ENCODE measurements around the gene PKHD1.

PKHD1 gene

DNA sequence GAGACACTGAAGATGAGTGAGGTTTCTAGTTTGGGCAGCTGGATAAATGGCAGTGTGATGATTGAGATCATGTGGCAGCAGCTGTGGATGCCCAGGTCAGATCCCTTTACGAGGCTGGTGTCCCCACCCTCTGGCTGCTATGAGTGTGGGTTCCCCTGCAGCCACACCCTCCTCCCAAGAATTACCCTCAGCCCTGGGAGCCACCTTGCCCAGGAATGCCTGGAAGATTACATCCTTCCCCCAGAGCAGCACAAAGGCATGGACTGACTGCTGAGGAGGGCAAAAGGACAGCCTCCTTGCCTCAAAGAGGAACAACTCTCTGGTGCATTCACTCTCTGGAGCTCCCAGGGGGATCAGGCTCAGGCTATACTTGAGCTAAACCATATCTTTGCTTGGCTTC lies 15.0 kb upstream of the PKHD1 start:
- no peak for DNase-seq

DNA sequence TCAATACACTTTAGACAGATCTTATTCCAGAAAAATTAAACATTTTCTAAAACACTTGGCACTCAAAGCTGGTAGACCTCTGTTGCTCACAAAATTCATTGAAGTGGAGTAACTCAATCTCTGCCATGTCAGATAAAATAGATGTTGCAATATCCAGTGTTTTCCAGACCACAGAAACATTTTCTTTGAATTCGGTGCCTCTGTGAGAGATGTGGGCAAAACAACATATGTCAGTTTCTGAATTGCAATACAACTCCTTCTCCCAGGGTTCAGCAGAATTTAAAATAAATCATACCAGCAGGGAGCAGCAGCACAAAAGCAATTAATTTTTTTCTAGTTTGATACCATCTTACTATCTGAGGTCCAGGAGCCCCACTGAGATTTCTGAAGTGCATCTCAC lies 11.3 kb upstream of the PKHD1 start:
- DNase-seq = no peak

DNA sequence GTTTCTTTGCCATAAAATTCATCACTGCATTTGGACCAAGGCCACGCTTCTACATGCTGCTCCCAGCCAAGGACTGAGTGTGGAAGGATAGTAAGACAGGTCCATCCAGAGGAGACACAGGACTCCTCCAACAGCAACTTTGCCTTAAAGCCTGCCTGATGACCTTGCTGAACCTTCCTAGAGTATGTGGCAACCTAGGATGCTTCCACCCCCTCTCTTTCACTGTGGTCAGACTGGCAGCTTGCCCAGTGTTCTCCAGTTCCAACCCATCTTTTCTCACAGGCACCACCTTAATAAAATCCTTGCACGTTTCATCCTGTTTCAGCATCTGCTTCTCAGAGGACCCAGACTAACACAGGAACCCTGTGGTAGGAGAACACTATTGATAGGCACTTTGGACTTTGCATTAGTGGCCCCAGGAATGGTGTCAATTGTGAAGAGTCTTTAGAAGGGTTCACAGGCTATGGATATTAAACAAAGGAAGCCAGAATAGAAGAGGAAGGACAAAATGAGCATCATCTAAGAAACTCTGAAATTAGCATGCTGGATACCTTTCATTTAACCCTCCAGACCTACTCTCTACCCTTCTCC lies 2.4 kb upstream of the PKHD1 start:
- no peak for DNase-seq

DNA sequence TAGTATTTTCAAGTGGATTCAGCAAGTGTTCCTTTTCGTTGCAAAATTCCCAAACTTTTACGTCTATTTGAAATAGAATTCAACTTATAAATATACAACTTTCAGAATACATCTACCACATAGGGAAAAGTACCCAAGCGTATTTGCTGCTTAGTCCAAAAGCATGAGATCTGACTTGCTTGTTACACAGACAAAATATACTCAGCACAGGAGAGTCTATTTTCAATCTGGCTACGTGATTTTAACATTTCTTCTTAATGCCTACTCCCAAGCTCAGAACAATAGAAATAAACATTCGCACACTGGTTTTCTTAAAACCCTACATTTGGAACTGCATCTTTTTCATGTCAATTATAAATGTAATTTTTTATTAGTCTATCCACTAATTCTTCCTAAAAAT lies 672 bp downstream of the PKHD1 start:
- DNase-seq = no peak

DNA sequence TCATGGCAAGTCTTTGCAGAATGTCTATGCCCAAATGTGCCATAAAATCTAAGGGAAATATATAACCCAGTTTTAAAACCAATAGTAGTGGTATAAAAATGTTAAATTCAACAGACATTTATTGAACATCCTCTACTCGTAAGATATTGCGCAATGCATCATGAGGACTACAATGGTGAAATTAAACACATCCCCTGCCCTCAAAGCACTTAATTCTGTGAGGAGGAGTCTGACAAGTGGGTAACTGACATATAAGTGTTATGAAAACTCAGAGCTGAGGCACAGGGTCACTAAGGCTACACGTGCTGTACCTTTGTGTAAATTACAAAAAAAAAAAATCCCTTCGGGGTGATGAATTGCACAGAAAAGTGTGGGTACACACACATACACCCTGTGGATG lies 6.2 kb downstream of the PKHD1 start:
- no peak for DNase-seq

DNA sequence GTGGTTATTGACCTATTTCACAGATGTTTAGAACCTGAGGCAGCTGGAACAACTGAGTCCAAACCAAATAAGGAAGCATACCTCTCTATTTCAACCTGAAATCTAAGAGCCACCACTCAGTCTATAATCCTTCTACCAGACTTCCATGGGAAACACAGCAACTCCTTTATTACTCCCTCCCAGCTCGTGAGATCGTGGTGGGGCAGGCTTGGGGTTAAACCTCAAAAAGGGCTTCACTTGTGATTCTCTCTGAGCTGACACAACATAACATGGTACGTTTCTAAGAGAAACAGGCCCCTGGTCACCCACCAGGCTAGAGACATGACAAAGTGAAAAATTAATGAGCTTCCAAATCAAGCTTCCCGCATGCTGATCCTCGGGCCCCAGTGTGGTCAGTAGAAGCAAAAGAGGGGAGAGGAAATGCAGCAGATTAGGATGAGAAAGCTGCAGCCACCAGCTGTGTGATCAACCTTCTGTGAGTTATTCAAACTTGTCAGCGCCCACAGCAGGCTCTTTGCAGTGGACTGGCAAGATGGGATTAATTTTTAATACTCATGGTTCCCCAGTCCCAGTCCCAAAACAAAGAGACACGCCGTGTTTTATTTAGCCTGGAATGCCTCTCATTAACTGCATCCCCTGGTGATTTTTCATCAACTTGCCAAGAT lies 9.3 kb downstream of the PKHD1 start:
- no peak for DNase-seq

DNA sequence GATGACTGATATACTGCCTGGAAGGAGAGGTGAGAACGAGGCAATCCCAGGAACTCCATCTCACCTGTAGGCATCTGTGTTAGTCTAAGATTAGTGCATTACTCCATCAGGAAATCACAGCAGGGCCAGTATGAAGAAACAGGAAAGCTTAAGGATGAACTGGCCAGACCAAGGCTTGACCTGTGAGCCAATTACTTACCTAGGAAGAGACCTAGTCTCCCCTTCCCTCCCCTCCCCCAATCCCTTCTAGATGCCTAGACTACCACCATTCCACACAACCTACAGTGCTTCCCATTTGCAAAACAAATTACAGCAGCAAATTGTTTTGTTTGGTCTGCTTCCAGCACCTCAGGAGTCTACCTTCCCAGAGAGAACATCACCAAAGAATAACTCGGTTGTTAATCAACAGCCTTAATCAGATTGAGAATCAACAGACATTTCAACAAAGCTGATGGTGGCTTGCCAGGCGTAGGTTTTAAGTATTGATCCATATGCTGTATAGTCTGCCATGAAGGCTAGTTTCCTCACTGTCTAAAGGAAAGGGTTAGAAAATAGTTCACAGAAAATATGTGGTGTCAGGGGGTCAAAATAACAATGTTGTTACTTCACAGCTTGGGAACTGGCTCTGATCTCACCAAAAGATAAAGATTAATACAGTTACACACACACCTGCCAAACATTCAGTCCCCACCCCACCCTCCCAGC lies 10.1 kb downstream of the PKHD1 start:
- no peak for DNase-seq

DNA sequence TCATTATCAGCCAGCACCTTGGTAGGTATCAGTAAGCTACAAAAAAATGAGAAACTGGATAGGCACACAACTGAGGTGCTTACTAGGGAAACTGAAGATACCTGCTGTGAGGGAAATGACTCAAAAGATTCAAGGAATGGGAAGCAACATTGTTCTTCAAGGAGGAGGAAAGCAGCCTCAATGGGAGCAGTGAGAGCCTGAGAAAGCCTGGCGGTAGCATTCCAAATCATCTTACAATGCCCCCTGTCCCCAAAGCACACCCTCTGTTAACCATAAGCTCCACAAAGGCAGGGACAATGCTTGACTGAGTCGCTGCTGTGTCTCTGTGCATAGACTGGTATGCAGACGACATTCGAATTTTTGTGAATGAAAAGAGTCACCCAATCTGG lies 10.6 kb downstream of the PKHD1 start:
- no peak for DNase-seq

DNA sequence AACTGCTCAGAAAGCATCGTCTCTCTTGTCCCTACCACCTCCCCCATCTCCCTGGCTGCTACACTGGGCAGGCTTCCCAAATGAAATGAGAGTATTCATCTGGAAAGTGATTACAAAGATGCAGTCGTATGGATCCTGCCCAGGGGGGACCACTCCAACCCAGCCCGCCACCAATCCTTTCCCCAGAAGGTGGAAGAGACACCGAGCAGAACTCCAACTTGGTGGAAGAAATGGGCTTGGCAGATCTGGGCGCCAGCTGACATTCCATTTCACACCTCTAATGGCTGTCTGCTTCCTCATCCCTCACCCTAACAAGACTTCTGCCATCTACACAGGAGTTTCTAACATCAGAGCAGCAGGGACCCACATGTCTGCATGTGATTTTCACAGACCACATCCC lies 12.7 kb downstream of the PKHD1 start:
- no peak for DNase-seq

DNA sequence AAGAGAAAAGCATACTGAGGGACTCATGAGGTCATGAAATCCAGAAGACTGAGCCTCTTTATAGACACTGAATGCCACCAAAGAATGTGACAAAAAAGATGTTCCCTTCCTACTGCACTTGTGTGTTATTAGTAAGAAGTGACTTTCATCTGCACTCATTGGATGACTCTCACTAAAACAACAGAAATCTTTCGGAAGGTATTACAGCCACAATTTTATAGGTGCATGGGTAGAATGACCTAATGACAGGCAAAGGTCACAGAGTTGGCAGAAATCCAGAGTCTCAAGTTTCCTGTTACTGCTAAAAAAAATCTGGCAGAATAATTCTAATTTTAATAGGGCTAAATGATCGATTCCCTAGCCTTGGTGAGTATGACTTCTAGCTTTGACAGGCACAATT lies 13.3 kb downstream of the PKHD1 start:
- no peak for DNase-seq

DNA sequence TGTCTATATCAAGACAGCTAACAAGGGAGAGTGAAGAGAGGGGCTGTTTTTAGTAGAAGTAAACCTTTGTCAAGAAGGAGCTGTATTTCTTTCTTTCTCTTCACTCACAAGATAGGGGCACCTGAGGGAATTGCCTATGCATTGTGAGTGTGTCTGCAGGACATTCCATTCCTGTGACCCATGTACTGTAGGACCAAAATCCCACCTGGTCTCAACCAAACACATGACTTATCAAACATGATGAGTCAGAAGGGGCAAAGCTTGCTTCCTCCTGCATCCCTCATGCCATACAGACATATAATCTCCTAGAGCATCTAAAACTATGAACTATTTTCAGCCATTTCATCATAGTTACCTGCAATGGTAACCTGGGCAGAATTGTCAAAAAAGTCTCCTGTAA lies 21.8 kb downstream of the PKHD1 start:
- DNase-seq = no peak

DNA sequence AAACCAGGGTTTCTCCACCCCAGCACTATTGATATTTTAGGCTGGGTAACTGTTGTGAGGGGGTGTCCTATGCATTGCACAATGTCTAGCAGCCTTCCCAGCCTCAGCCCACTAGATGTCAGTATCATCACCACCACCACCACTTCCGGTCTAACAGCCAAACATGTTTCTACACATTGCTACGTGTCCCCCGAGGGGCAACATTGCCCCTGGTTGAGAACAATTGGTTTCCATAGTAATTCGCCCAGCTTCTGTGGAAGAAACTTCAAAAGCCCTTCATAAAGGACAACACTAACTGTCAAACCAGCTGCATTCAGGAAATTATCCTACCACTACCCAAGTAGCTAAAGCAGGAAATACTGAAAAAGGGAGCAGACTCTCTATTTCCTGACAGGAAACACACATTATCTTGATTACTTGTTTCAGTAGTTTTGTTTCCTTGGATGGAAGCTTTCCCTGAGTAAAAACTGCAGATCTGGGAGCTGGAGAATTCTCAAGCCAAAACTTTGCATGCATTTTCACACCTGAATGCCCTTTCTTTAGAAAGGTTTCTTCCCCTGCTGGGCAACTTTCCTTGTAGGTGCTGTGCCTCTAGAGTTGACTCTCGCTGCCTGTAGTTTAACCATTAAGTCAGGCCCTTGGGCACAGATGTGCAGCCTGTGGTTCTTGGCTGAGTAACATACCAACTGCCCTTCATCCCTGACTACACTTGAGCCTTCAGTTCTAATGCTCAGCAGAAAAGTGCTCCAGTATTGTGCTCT lies 23.6 kb downstream of the PKHD1 start:
- DNase-seq = peak; percentile 59

DNA sequence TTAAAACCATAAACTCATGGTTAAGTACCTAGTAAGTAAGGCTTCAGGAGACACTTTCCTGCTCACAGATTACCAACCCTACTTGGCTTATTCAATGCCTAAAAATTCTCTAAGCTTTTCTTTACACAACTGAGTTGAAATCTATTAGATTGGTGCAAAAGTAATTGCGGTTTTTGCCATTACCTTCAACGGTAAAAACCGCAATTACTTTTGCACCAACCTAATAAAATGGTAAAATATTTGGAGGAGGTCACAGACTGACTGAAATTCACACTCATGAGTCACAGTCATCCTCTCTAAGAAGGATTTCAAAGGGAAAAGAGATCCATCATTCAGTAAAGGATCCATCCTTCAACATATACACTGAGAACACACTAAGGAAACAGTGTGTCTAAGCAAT lies 25.9 kb downstream of the PKHD1 start:
- no peak for DNase-seq

DNA sequence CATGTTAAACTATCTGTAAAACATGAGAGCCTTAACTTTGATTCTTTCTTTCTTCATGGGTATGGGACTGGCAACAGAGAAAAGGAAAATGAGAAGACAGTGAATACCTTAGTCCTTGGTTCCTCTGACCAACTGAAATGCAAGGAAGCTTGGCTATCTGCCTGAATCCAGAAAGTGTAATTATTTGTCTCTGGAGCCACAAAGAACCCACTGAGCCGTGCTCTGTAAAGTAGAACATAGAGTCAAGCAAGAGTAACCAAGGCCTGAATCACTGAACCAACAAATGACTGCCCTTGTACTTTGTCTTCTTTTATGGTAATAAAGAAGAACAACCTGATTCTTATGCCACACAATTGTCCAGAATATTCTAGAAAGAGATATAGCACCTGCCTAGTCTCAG lies 27.6 kb downstream of the PKHD1 start:
- no peak for DNase-seq

DNA sequence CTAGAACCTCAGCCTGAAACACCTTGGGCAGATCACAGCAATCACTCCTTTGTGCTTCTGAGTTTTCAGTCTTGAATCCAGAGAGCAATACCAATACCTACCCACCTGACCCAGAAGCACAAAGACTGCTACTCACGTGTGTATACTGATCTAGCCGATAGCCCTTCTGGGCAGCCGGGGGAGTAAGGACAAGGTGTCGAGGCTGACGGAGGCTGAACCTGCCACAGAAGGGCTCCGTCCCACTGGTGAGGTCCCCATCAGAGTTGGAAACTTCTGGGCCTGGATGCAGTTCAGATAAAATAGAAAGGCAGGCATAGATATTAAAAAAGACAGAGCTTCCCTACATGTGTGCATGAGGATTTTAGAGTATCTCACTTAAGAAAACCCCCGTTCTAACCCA lies 32.0 kb downstream of the PKHD1 start:
- DNase-seq = no peak

DNA sequence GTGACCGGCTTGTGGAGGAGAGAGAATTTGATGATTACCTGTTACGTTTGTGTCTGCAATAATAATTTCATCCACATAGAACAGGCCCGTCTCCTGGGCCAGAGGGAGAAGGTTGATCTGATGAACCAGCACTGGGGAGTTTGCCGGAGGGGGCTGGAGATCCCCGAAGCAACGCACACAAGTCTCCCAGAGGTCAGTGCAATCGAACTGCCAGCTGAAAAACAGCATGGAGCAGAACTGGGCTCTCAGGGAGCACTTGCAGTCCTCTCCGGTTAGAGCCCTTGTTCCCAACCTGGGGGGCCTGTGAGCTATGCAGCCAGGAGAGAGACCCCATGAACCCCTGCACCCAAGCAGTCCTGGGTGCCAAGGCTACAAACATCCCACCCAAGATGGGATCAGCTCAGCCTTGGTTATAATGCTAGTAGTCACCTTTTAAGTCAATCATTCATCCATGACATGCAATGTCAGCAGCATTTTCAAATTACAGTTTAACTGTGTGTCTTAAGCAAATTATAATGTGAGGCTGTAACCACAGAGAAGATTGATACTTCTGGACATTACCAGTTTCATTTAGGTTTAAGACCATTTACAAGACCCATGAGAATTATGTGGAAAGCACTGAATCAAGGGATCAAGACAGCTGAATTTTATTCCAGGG lies 34.2 kb downstream of the PKHD1 start:
- no peak for DNase-seq

DNA sequence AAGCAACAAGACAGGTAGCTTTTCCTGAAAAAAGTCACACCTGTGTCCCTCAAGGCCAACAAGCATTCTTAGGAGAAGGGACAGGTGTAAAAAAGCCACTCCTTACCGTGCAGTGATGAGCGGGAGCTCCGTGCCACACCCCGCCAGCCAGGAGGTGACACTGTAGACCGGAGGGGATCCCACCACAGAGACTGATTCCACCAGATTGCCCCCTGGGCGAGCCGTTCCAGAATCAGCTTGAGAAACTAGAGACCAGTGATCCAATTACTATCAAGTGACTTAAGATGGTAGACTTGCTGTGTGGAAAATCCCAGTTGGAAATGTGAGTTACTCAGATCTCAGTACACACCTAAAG lies 37.4 kb downstream of the PKHD1 start:
- DNase-seq = no peak

DNA sequence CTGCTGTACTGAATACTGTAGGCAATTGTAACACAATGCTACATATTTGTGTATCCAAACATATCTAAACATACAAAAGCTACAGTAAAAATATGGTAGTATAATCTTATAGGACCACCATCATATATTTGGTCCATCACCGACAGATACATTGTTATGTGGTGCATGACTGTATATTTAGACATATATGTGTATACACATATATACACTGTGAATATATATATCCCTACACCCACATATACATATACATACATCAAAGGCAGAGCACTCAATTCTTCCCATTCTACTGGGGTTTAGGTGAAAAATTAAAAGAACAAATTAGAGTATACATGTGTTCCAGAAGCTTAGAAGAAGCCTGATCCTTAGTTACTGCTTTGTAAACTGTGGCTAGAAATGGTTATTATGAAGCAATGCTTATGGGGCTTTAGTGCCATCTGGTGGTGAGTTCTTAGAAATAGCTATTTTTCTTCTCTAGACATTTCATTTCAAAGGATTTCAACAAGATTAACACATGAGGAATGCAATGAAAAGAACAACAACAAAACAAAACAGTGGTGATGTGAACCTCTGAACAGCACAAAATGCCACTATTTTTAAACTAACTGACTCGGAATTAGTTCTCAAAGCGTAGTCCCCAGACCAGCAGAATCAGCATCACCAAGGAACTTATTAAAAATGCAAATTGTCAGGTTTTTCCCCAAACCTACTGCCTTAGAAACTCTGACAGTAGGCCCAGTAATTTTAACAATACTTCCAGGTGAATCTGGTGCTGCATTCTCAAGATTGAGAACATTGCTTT lies 38.0 kb downstream of the PKHD1 start:
- DNase-seq = no peak

DNA sequence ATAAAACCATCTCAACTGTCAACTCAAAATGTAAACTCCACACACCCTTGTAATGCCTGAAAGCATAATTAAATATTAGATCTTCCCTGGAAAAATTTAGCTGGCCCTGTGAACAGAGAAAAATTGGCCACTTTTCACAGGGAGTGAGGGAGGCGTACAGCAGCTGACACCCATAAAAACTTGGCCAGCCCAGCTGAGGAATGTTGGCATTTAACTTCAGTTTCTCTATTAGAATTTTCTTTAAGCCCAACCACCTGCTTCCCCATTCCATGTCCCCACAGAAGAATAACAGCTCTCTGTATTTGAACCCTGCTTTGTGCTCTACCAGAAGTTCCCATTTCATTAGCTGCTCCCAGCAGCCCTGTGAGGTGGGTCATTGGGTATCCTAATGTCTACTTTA lies 41.0 kb downstream of the PKHD1 start:
- peak; percentile 56 for DNase-seq

DNA sequence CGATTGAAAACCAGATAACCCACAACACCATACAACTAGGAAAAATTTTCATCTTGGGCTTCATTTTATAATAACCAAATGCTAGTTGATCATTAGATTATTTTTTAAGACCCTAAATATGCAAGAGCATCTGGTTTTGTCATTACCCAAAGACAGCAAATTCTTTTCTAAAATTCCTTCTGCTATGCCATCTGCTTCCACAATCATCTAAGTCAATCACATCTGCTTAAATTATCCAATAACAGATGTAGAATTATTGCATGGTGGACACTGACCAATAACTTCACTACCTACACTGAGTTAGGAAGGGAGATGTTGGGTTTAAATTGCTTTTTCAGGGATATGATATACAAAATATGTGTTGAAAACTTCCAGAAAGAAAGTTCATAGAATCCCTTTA lies 41.9 kb downstream of the PKHD1 start:
- no peak for DNase-seq

DNA sequence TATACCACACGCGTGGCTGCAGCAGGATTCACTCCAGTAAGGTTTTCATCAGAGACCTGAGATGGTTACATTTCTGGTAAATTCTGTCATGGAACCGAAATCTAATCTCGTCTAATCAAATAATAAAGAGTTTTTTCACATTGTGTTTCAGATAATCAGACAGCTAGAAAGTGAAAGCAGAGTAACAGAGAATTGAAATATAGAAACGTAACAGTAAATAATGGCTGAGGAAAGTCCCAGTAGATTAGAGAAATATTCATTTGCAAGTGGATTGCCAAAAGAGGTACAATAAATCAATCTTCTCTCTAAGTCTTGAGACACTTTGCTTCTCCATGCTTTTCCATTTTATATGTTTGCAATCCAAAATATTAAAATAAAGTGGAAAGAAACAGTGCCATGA lies 42.4 kb downstream of the PKHD1 start:
- DNase-seq = no peak

DNA sequence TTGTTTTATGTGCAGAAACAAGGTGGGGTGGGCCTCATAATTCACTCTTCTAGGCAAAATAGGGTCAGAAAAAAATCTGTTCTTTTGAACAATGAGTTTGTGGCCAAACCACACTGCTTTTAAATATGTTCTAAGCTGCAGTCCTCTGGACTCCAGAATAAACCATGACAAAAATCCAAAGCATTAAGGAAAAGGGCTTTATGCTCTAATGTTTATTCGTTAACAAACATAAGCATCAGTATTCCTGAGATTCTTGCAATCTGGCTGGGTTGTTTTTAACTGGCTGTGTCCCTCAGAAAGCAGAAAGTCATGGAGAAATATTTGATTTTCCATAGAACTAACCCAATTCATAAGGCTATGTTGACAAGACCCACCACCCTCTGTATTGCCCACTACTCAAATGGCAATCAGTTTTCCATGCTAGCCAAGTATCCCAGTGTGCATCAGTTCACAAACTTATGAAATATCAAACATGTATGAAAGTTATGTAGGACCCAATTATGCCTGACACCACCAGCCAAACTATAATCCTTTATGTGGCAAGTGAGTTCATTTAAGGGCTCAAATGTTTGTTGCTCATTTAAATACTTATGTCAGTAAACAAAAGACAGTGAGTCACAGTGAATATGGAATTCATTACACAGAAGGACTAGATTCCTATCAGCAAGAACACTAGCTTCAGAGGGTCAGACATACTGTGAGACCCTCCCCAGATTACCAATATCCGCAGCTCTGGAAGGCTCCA lies 45.1 kb downstream of the PKHD1 start:
- DNase-seq = no peak
